Astrocyte (in vitro differentiated cells and primary cell): ENCODE data around the gene STAT3.

ENCODE experiments used
- CTCF ChIP-seq: IDR thresholded peaks from 2 replicates; pipeline ENCODE4 v1.5.1; 2011; ENCODE audit warnings: low read depth, mild to moderate bottlenecking, inconsistent platforms, low read length, moderate library complexity; ENCODE audit not compliant: insufficient read depth
- EZH2 ChIP-seq: IDR thresholded peaks from 2 replicates; pipeline ENCODE4 v1.6.1; 2012; ENCODE audit warnings: mild to moderate bottlenecking, low read length, inconsistent platforms; ENCODE audit not compliant: insufficient read depth

- TF ChIP-seq EZH2: no peak
- no peak for TF ChIP-seq CTCF
Measured at GRCh38 chr17:42411361-42411760, 23.1 kb upstream of the STAT3 start.
